GM06990 (cell line): ENCODE data around the gene ZGLP1.
A peak's percentile ranks its signal among the peaks of the same experiment; 100 is the strongest.

Experiments
- DNase-seq: peaks from one replicate; pipeline ENCODE4 v3.0.0-alpha.2; 2011; ENCODE audit not compliant: insufficient read length; ENCODE audit errors: extremely low read depth
- H3K27me3 ChIP-seq: replicated peaks from 2 replicates; pipeline ENCODE4 v1.6.0; 2011; ENCODE audit warnings: low read length; ENCODE audit not compliant: control insufficient read depth, insufficient read depth
- H3K36me3 ChIP-seq: 2 replicates; pipeline ENCODE4 v1.5.1; 2011; ENCODE audit warnings: low read length; ENCODE audit not compliant: control insufficient read depth, insufficient read depth
- H3K4me3 ChIP-seq: replicated peaks from 2 replicates; pipeline ENCODE4 v1.5.1; 2011; ENCODE audit warnings: low read depth, mild to moderate bottlenecking, control low read depth, low read length
- TF ChIP-seq, protein P1 (sequence below): IDR thresholded peaks from 2 replicates; pipeline ENCODE4 v1.5.1; 2011; ENCODE audit warnings: low read length, control low read depth, mild to moderate bottlenecking, inconsistent platforms; ENCODE audit not compliant: insufficient read depth, poor library complexity, severe bottlenecking

ZGLP1 gene

DNA sequence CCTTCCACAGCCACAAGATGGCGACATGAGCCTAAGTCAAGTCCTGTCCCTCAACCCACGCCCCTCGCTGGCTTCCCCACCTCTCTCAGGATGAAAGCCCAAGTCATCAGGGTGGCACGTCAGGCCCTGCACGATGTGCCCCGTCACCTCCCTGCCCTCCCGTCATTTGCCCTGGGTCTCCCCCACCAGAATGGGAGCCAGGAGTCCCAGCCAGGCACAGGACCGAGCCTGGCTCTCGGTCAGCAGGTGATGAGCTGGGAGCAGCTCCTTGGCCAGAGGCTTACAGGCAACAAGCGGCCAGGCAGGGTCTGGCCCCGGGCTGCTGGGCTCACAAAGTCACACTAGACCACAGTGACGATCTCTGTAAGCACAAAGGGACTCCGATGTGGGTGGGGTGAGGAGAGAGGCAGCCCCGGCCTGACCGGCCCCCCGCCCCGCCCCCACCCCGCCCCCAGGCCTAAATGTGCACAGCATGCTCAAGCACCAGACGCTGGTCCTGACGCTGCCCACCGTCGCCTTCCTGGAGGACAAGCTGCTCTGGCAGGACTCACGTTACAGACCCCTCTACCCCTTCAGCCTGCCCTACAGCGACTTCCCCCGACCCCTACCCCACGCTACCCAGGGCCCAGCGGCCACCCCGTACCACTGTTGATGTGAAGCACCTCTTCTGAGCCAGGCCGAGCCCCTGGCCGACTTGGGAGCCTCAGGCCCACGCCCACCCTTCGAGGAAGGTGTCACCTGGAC lies 50.3 kb downstream of the ZGLP1 start:
- no peak overlapping the region for H3K4me3 ChIP-seq
- peaks cover 31% of the 10 kb centered on the region for H3K36me3 ChIP-seq
- DNase-seq = peak; percentile 70
- TF ChIP-seq, protein P1, sequence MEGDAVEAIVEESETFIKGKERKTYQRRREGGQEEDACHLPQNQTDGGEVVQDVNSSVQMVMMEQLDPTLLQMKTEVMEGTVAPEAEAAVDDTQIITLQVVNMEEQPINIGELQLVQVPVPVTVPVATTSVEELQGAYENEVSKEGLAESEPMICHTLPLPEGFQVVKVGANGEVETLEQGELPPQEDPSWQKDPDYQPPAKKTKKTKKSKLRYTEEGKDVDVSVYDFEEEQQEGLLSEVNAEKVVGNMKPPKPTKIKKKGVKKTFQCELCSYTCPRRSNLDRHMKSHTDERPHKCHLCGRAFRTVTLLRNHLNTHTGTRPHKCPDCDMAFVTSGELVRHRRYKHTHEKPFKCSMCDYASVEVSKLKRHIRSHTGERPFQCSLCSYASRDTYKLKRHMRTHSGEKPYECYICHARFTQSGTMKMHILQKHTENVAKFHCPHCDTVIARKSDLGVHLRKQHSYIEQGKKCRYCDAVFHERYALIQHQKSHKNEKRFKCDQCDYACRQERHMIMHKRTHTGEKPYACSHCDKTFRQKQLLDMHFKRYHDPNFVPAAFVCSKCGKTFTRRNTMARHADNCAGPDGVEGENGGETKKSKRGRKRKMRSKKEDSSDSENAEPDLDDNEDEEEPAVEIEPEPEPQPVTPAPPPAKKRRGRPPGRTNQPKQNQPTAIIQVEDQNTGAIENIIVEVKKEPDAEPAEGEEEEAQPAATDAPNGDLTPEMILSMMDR = peak; percentile 80
- H3K27me3 ChIP-seq = no peaks in the 10 kb centered on the region

GRCh38 chr19:10258080-10258710 lies 51.4 kb downstream of the ZGLP1 start:
- H3K36me3 ChIP-seq = peaks cover 34% of the 10 kb centered on the region
- TF ChIP-seq, protein P1 = no peak

DNA sequence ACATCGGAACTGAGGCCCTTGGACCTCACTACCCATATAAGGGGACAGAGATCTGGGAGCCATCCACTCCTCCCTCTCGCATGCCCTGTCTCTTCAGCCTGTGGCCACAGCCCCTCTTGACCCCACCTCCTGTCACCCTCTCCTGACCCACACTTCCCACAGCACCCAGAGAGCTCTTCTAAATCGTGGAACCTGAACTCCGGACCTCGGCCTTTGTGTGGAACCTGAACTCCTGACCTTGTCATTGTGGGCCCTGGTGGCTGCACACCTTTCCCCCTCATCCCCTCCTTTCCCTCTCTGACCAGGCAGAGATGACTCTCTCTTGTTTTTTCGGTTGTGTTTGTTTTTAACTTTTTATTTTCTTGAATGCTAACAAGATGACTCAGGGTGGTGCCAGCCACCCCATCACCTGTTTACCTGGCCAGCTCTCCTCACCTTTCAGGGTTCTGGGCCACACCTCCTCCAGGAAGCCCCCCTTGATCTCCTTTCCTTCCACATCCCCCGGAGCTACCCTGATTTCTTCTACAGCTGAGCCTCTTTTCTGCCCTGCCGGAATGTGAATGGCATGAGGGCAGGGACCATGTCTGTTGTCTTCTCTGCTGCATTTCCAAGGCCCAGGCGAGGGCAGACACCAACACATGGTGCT lies 52.5 kb downstream of the ZGLP1 start:
- peaks cover 34% of the 10 kb centered on the region for H3K36me3 ChIP-seq
- no peaks in the 10 kb centered on the region for H3K27me3 ChIP-seq
- no peak for DNase-seq
- no peak overlapping the region for H3K4me3 ChIP-seq
- TF ChIP-seq, protein P1 = no peak

More at GRCh38 chr19:10258080-10258710, 51.4 kb downstream of the ZGLP1 start:
- Histone ChIP-seq H3K4me3 (no peak overlapping the region), H3K27me3 (no peaks in the 10 kb centered on the region)
- DNase-seq = no peak

DNA sequence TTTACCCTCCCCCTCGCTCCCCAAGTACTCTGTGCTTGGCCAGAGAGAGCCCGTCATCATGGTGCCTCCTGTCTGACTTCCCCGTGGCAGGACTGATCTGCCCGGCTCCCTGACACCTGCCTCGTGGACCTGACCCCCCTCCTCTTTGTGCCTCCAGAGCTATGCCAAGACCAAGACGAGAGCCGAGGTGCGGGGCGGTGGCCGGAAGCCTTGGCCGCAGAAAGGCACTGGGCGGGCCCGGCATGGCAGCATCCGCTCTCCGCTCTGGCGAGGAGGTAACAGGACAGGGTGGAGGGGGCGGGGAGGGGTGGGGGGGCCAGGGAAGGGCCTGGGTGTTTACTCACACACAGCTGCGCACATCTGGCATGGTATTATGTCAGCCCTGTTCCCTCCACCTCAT lies 53.1 kb downstream of the ZGLP1 start:
- Histone ChIP-seq H3K36me3 (peaks cover 34% of the 10 kb centered on the region), H3K27me3 (no peaks in the 10 kb centered on the region), H3K4me3 (no peak overlapping the region)
- DNase-seq = no peak
- TF ChIP-seq, protein P1 = no peak

DNA sequence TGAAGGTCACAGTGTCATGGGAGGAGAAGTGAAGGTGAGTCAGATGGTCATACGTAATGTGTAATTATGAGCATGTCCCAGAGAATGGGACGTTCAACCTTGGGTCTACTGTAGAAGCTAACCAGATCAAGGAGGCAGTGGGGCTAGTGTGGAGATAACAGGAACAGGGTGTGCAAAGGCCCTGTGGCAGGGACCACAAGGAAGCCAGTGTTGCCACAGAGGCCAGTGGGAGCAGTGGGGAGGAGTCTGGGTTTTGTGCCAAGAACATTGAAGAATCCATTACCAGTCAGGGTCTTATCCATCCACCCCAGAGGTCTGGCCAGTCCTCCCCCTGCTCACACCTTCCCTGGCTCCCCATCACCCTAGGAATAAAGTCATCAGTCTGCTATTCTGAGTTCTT lies 54.3 kb downstream of the ZGLP1 start:
- no peaks in the 10 kb centered on the region for H3K27me3 ChIP-seq
- TF ChIP-seq, protein P1 = no peak
- H3K4me3 ChIP-seq = no peak overlapping the region
- H3K36me3 ChIP-seq = peaks cover 34% of the 10 kb centered on the region
- no peak for DNase-seq
